Stimulated activated CD4-positive, alpha-beta T cell treated with anti-CD3 and anti-CD28 coated beads, Interleukin-4, amount 100 ng/mL, for 4 hours (primary cell): ENCODE measurements around the gene BMP8B.
"Not testable (repeated sequence)": the region's sequence is repeated elsewhere in the genome, so short reads cannot be mapped to it uniquely, and the experiment has no call there.

Experiments used
- DNase-seq, 2 experiments: peaks; one replicate each; pipeline ENCODE4 v3.0.0-alpha.2; 2020

BMP8B gene

GRCh38 chr1:39808784-39809517 is 20.3 kb upstream of the BMP8B start:
- no peak for DNase-seq

- DNase-seq = no peak
Measured at GRCh38 chr1:39805385-39805784, 16.7 kb upstream of the BMP8B start.

GRCh38 chr1:39802496-39803260 is 14.0 kb upstream of the BMP8B start:
- no peak for DNase-seq

GRCh38 chr1:39800471-39800835 is 11.8 kb upstream of the BMP8B start:
- no peak for DNase-seq

- peak; percentile 56 to 71 for DNase-seq
Measured at GRCh38 chr1:39799770-39800470, 11.3 kb upstream of the BMP8B start.

- DNase-seq = peak; percentile 77 to 91
Measured at GRCh38 chr1:39798859-39799769, 10.4 kb upstream of the BMP8B start.

- no peak for DNase-seq
Measured at GRCh38 chr1:39795651-39796050, 7.0 kb upstream of the BMP8B start.

- no peak for DNase-seq
Measured at GRCh38 chr1:39791838-39792237, 3.2 kb upstream of the BMP8B start.

- no peak for DNase-seq
Measured at GRCh38 chr1:39789571-39790110, 976 bp upstream of the BMP8B start.

- DNase-seq = no peak
Measured at GRCh38 chr1:39788426-39788757, 273 bp downstream of the BMP8B start.

- not testable (repeated sequence) for DNase-seq
Measured at GRCh38 chr1:39787964-39788363, 701 bp downstream of the BMP8B start.

GRCh38 chr1:39787468-39787867 is 1.2 kb downstream of the BMP8B start:
- no peak for DNase-seq

- not testable (repeated sequence) for DNase-seq
Measured at GRCh38 chr1:39787108-39787375, 1.6 kb downstream of the BMP8B start.

- DNase-seq = not testable (repeated sequence)
Measured at GRCh38 chr1:39786303-39787107, 2.2 kb downstream of the BMP8B start.

GRCh38 chr1:39782685-39783084 is 6.0 kb downstream of the BMP8B start:
- DNase-seq = not testable (repeated sequence)

- no peak for DNase-seq
Measured at GRCh38 chr1:39782103-39782502, 6.6 kb downstream of the BMP8B start.

GRCh38 chr1:39781349-39781715 is 7.3 kb downstream of the BMP8B start:
- no peak for DNase-seq

- DNase-seq = no peak
Measured at GRCh38 chr1:39779821-39780220, 8.8 kb downstream of the BMP8B start.

GRCh38 chr1:39779137-39779536 is 9.5 kb downstream of the BMP8B start:
- no peak for DNase-seq

GRCh38 chr1:39778463-39779099 is 10.1 kb downstream of the BMP8B start:
- DNase-seq = not testable (repeated sequence)

GRCh38 chr1:39777896-39778295 is 10.8 kb downstream of the BMP8B start:
- DNase-seq = not testable (repeated sequence)
